Neutrophil (primary cell): ENCODE data around the gene LPGAT1.
"Not testable (repeated sequence)": the region's sequence is repeated elsewhere in the genome, so short reads cannot be mapped to it uniquely, and the experiment has no call there.

Experiments
- H3K27ac ChIP-seq: fragments of 200-600 bp; sonication (generic); 2 replicates; pipeline ENCODE4 v1.5.1; 2016; ENCODE audit warnings: mild to moderate bottlenecking, moderate library complexity
- H3K27me3 ChIP-seq: fragments of 200-600 bp; sonication (generic); 2 replicates; pipeline ENCODE4 v1.6.0; 2016; ENCODE audit warnings: mild to moderate bottlenecking
- H3K36me3 ChIP-seq: fragments of 200-600 bp; sonication (generic); 2 replicates; pipeline ENCODE4 v1.5.1; 2017
- H3K4me1 ChIP-seq, 2 experiments: fragments of 200-600 bp in 1 of 2; sonication (generic) in 1 of 2; 1 replicate in 1 of 2; 2 replicates in 1 of 2; pipeline versions ENCODE4 v1.5.1 to v1.6.1; 2013 to 2016; ENCODE audit warnings: low read depth in 1 of 2, low read length in 1 of 2, mild to moderate bottlenecking in 1 of 2, moderate library complexity in 1 of 2; ENCODE audit not compliant: control insufficient read depth in 1 of 2, insufficient read depth in 1 of 2
- H3K4me3 ChIP-seq, 2 experiments: fragments of 200-600 bp in 1 of 2; sonication (generic) in 1 of 2; 1 replicate in 1 of 2; 2 replicates in 1 of 2; pipeline ENCODE4 v1.5.1; 2013 to 2016; ENCODE audit warnings: low read depth in 1 of 2, low read length in 1 of 2, mild to moderate bottlenecking in 1 of 2, moderate library complexity in 1 of 2
- H3K9me3 ChIP-seq: fragments of 200-600 bp; sonication (generic); 2 replicates; pipeline ENCODE4 v1.5.1; 2016
- TF ChIP-seq, protein P1 (sequence below): fragments of 200-600 bp; sonication (generic); IDR thresholded peaks from 2 replicates; pipeline ENCODE4 v1.5.1; 2016; ENCODE audit warnings: antibody characterized with exemption

LPGAT1 gene

DNA sequence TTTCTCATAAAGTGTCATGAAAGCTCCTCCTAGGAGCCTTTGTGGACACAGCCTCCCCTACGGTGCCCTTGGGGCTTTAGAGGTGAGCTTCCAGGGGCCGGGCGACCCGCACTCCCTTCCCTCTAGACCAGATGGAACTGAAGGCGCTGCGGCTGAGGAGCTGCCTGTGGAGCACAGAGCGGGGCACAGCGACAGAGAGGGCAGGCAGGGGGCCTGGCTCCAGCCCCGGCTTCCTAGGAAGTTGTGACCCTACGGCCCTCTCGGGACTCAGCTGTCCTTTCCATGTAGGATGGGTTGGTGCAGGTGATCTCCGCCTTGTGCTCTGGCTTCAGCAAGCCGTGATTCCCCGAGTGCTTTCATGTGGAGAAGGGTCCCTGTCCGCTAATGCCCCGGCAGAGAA, 131.5 kb downstream of the LPGAT1 start:
- TF ChIP-seq, protein P1, sequence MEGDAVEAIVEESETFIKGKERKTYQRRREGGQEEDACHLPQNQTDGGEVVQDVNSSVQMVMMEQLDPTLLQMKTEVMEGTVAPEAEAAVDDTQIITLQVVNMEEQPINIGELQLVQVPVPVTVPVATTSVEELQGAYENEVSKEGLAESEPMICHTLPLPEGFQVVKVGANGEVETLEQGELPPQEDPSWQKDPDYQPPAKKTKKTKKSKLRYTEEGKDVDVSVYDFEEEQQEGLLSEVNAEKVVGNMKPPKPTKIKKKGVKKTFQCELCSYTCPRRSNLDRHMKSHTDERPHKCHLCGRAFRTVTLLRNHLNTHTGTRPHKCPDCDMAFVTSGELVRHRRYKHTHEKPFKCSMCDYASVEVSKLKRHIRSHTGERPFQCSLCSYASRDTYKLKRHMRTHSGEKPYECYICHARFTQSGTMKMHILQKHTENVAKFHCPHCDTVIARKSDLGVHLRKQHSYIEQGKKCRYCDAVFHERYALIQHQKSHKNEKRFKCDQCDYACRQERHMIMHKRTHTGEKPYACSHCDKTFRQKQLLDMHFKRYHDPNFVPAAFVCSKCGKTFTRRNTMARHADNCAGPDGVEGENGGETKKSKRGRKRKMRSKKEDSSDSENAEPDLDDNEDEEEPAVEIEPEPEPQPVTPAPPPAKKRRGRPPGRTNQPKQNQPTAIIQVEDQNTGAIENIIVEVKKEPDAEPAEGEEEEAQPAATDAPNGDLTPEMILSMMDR: no peak
- peaks cover 11% of the 10 kb centered on the region for H3K27me3 ChIP-seq
- peaks cover 6 to 15% of the 10 kb centered on the region in 2 experiments for H3K4me1 ChIP-seq
- H3K36me3 ChIP-seq: no peaks in the 10 kb centered on the region
- H3K27ac ChIP-seq: no peak overlapping the region
- no peaks in the 10 kb centered on the region for H3K9me3 ChIP-seq
- peak overlapping the region in 1 of 2 experiments; percentile 41 for H3K4me3 ChIP-seq

DNA sequence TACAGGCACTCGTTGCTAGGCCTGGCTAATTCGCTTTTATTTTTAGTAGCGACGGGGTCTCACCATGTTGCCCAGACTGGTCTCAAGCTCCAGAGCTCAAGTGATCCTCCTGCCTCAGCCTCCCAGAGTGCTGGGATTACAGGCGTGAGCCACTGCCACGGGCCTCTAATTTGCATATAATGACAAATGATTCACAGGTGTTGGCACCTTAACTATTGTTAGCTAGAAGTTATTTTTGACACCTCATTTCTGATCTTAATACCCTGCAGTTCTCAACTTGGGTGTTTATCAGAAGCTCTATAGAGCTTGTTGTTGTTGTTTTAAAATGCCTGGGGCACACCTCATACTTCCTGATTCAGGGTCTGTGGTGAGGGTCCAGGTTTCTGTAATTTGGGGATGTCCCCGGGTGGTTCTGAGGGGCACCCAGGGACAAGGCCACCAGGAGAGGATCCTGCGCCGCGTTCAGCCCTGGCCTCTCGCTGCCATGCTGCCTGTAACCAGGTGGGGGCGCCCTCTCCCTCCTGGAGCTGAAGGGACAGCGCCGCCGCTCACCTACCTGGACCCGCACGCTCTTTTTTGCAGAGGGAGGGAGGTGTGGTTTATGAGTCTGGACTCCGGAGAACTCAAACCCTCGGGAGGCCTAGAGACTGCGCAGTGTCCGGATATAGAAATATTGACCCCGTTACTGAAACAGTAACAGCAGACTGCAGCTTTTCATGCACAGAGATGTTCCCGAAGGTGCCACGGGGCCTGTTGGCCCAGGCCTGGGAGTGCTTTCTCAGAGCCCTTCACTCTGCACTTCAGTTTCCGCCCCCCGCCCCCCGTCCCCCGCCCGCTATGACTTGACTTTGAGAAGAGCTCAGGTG, 132.2 kb downstream of the LPGAT1 start:
- peaks cover 11% of the 10 kb centered on the region for H3K27me3 ChIP-seq
- H3K4me3 ChIP-seq: peak overlapping the region; percentile 41 to 51
- TF ChIP-seq, protein P1: peak; percentile 98
- no peaks in the 10 kb centered on the region for H3K9me3 ChIP-seq
- peaks cover 6 to 15% of the 10 kb centered on the region in 2 experiments for H3K4me1 ChIP-seq
- peak overlapping the region; percentile 34 for H3K27ac ChIP-seq
- H3K36me3 ChIP-seq: no peaks in the 10 kb centered on the region

DNA sequence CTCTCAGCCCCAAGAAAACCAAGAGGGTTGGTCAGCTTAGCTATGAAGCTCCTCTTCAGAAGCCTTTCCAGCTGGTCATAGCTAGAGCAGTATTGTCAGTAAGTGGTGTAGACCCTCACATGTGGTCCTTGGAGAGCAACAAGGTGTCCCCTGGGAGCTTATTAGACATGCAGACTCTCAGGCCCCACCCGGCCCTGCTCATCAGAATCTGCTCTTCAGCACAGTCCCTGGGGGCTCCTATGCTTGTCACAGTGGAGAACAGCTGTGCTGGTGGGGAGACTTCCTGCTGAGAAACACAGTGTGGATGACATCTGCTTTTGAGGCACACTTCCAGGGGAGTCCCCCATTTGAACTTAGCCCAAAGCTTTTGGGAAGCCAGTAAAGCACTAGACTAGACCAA, 133.2 kb downstream of the LPGAT1 start:
- Histone ChIP-seq H3K4me1 (peaks cover 6 to 15% of the 10 kb centered on the region in 2 experiments), H3K36me3 (no peaks in the 10 kb centered on the region), H3K27ac (no peak overlapping the region), H3K4me3 (no peak overlapping the region), H3K27me3 (peaks cover 11% of the 10 kb centered on the region), H3K9me3 (no peaks in the 10 kb centered on the region)
- TF ChIP-seq, protein P1: no peak

DNA sequence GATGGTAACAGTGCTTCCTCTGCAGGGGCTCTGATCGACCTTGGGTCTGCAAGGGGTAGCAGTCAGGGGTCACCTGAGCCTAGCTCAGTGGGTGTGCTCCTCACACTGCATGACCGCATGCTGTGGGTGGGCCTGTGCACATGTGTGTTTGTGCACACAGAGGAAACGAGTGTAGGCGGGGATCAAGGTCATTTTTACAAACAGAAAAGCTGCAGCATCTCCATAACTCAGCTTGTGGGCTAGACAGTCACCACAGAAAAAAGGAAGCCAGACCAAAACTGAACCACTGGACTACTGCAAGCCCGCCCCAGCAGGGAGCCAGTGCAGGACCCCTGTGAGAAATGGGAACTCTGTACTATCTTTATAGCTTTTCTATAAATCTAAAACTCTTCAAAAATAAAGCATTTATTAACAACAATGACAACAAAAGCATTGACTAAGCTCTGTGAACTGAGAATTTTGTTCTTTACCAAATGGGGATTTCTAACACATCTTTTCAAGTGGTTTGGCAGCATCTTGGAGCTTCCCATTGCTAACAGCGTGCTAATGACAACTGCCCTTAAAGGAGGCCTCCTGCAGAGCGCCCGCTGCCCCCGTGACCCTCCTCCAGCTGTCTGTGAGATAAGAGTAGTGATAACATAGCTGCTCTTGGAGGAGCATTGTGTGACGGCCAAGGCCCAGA, 135.3 kb downstream of the LPGAT1 start:
- Histone ChIP-seq H3K4me3 (no peak overlapping the region), H3K27ac (no peak overlapping the region), H3K36me3 (no peaks in the 10 kb centered on the region), H3K9me3 (no peaks in the 10 kb centered on the region), H3K4me1 (peaks cover 6 to 15% of the 10 kb centered on the region in 2 experiments), H3K27me3 (no peaks in the 10 kb centered on the region)
- TF ChIP-seq, protein P1: no peak

DNA sequence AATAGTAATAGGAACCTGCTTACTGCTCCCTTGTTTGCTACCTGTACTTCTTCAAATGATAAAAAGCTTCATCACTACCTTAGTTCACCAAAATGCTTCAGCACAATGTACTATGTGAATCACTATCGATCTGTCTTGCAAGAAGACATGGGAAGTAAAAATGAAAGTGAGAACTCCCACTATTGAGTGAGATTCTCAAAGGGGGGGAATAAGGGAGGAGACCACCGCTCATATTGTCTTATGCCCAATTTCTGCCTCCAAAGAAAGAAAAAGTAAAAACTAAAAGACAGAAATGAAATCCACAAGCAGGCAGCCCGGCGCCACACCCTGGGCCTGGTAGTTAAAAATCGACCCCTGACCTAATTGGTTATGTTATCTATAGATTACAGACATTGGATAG, 136.7 kb downstream of the LPGAT1 start:
- H3K36me3 ChIP-seq, H3K27ac ChIP-seq, H3K4me3 ChIP-seq, H3K27me3 ChIP-seq, H3K9me3 ChIP-seq, H3K4me1 ChIP-seq: not testable (repeated sequence)
